H1 (cell line): ENCODE measurements around the gene SBF2.

ENCODE experiments used
- CTCF ChIP-seq, 3 experiments: IDR thresholded peaks; 1 replicate in 2 of 3; 2 replicates in 1 of 3; pipeline versions ENCODE4 v1.5.1 to v1.6.1; 2011; ENCODE audit warnings: low read length in 3 of 3, mild to moderate bottlenecking in 3 of 3, inconsistent platforms in 2 of 3, low read depth in 1 of 3, moderate library complexity in 1 of 3; ENCODE audit not compliant: insufficient read depth in 1 of 3; ENCODE audit errors: control extremely low read depth in 1 of 3
- EZH2 ChIP-seq: fragments of 200-600 bp; sonication (generic); IDR thresholded peaks from 2 replicates; pipeline ENCODE4 v1.7.1; 2012; ENCODE audit warnings: low read depth, mild to moderate bottlenecking, moderate library complexity, low read length, inconsistent platforms; ENCODE audit not compliant: severe bottlenecking
- SP1 ChIP-seq: IDR thresholded peaks from 2 replicates; pipeline ENCODE4 v1.6.1; 2011; ENCODE audit warnings: low read depth, low read length

- peak; percentile 78 to 92 (median 80) for TF ChIP-seq CTCF (IDR thresholded peaks at IDR 0.05; ENCODE audit: control extremely low read depth in 1 of 3, insufficient read depth in 1 of 3, low read depth in 1 of 3, low read length in 3 of 3)
- TF ChIP-seq SP1, result no peak
- no peak for TF ChIP-seq EZH2
Measured at GRCh38 chr11:10307400-10308200, 13.6 kb upstream of the SBF2 start.
